Mesendoderm (in vitro differentiated cells): ENCODE data around the gene HABP2.

ENCODE experiments used
- DNase-seq: peaks from one replicate; pipeline ENCODE4 v3.0.0; 2013
- H2AK5ac ChIP-seq: 2 replicates; pipeline ENCODE4 v1.6.1; 2013; ENCODE audit warnings: low read length, inconsistent platforms
- H2BK120ac ChIP-seq: 2 replicates; pipeline ENCODE4 v1.6.1; 2013; ENCODE audit warnings: low read depth, mild to moderate bottlenecking, low read length, moderate library complexity, mixed read lengths
- H2BK15ac ChIP-seq: replicated peaks from 2 replicates; pipeline ENCODE4 v1.6.1; 2013; ENCODE audit warnings: low read depth, mild to moderate bottlenecking, moderate library complexity
- H2BK5ac ChIP-seq: 2 replicates; pipeline ENCODE4 v1.6.1; 2013; ENCODE audit warnings: low read length, inconsistent platforms
- H3K18ac ChIP-seq: 2 replicates; pipeline ENCODE4 v1.6.1; 2013; ENCODE audit warnings: mild to moderate bottlenecking, low read length, mixed read lengths
- H3K23ac ChIP-seq: one replicate; pipeline ENCODE4 v1.6.1; 2013; ENCODE audit warnings: low read length
- H3K27ac ChIP-seq: 2 replicates; pipeline ENCODE4 v1.5.1; 2013; ENCODE audit warnings: low read depth, mild to moderate bottlenecking, inconsistent platforms, low read length, moderate library complexity
- H3K27me3 ChIP-seq: 2 replicates; pipeline ENCODE4 v1.6.1; 2013; ENCODE audit warnings: low read length, control low read depth, mild to moderate bottlenecking, inconsistent platforms; ENCODE audit not compliant: insufficient read depth, poor library complexity
- H3K36me3 ChIP-seq: 2 replicates; pipeline ENCODE4 v1.6.1; 2013; ENCODE audit warnings: low read length, inconsistent platforms; ENCODE audit not compliant: control insufficient read depth, insufficient read depth
- H3K4ac ChIP-seq: one replicate; pipeline ENCODE4 v1.6.1; 2013; ENCODE audit warnings: low read depth, mild to moderate bottlenecking, low read length, moderate library complexity
- H3K4me1 ChIP-seq: 2 replicates; pipeline ENCODE4 v1.6.1; 2013; ENCODE audit warnings: low read depth, low read length, inconsistent platforms; ENCODE audit not compliant: control insufficient read depth
- H3K4me2 ChIP-seq: 2 replicates; pipeline ENCODE4 v1.6.1; 2013; ENCODE audit warnings: low read length
- H3K4me3 ChIP-seq: 2 replicates; pipeline ENCODE4 v1.5.1; 2013; ENCODE audit warnings: mild to moderate bottlenecking, low read length
- H3K56ac ChIP-seq: one replicate; pipeline ENCODE4 v1.6.1; 2013; ENCODE audit warnings: low read length
- H3K79me1 ChIP-seq: 2 replicates; pipeline ENCODE4 v1.6.1; 2013; ENCODE audit warnings: low read length, inconsistent platforms
- H3K79me2 ChIP-seq: 2 replicates; pipeline ENCODE4 v1.6.1; 2013; ENCODE audit warnings: mild to moderate bottlenecking, low read length; ENCODE audit not compliant: control insufficient read depth, insufficient read depth
- H3K9ac ChIP-seq: 2 replicates; pipeline ENCODE4 v1.6.1; 2013; ENCODE audit warnings: low read length, inconsistent platforms
- H4K5ac ChIP-seq: one replicate; pipeline ENCODE4 v1.6.1; 2013; ENCODE audit warnings: low read length
- H4K8ac ChIP-seq: one replicate; pipeline ENCODE4 v1.6.1; 2013; ENCODE audit warnings: low read depth, mild to moderate bottlenecking, control low read depth, low read length, moderate library complexity
- WGBS: extraction: QIAGEN DNeasy Blood & Tissue Kit; methylation state at CpG from one replicate; pipeline ENCODE4 v1.1.7; 2013; ENCODE audit warnings: low lambda C conversion rate, missing lambda C conversion rate; ENCODE audit not compliant: insufficient coverage; ENCODE audit errors: extremely low coverage; 5-methylcytosine and 5-hydroxymethylcytosine counted together

Gene HABP2

GRCh38 chr10:113566888-113567287 is 14.0 kb downstream of the HABP2 start:
- Histone ChIP-seq H3K27ac (no peak overlapping the region), H3K36me3 (no peaks in the 10 kb centered on the region), H3K18ac (no peak overlapping the region), H3K79me2 (no peaks in the 10 kb centered on the region), H4K5ac (no peak overlapping the region), H3K23ac (no peak overlapping the region), H3K79me1 (no peaks in the 10 kb centered on the region), H3K4me3 (no peak overlapping the region), H2BK5ac (no peak overlapping the region), H2BK120ac (no peak overlapping the region), H3K27me3 (no peaks in the 10 kb centered on the region), H3K9ac (no peak overlapping the region), H2BK15ac (no peak overlapping the region), H3K4me2 (no peak overlapping the region), H3K4ac (no peak overlapping the region), H4K8ac (no peak overlapping the region), H2AK5ac (no peak overlapping the region), H3K56ac (no peak overlapping the region), H3K4me1 (peaks cover 3% of the 10 kb centered on the region)
- DNase-seq, result no peak
- no CpG with 5 or more reads among the region's 6 CpGs for WGBS

- no peak overlapping the region for H3K4me3 ChIP-seq
- H3K23ac ChIP-seq, result no peak overlapping the region
- peaks cover 11% of the 10 kb centered on the region for H3K4me1 ChIP-seq
- H3K4ac ChIP-seq, result no peak overlapping the region
- no peaks in the 10 kb centered on the region for H3K79me1 ChIP-seq
- H3K9ac ChIP-seq, result no peak overlapping the region
- H3K27ac ChIP-seq, result no peak overlapping the region
- DNase-seq, result no peak
- H3K56ac ChIP-seq, result peak overlapping the region; percentile 19
- H4K5ac ChIP-seq, result no peak overlapping the region
- no peak overlapping the region for H3K4me2 ChIP-seq
- no peak overlapping the region for H2BK5ac ChIP-seq
- no peaks in the 10 kb centered on the region for H3K36me3 ChIP-seq
- no peak overlapping the region for H3K18ac ChIP-seq
- no peak overlapping the region for H2BK120ac ChIP-seq
- no peak overlapping the region for H2AK5ac ChIP-seq
- no peak overlapping the region for H2BK15ac ChIP-seq
- no peak overlapping the region for H4K8ac ChIP-seq
- H3K27me3 ChIP-seq, result no peaks in the 10 kb centered on the region
- H3K79me2 ChIP-seq, result no peaks in the 10 kb centered on the region
- WGBS, result no CpG with 5 or more reads among the region's 8 CpGs
Measured at GRCh38 chr10:113569576-113569975, 16.7 kb downstream of the HABP2 start.

- Histone ChIP-seq H3K4me3 (no peak overlapping the region), H3K36me3 (no peaks in the 10 kb centered on the region), H3K4me1 (peaks cover 11% of the 10 kb centered on the region), H3K56ac (no peak overlapping the region), H2BK120ac (no peak overlapping the region), H3K27me3 (no peaks in the 10 kb centered on the region), H3K27ac (peak overlapping the region; percentile 17), H3K79me1 (no peaks in the 10 kb centered on the region), H4K5ac (no peak overlapping the region), H3K23ac (no peak overlapping the region), H3K9ac (no peak overlapping the region), H4K8ac (no peak overlapping the region), H2BK15ac (no peak overlapping the region), H3K18ac (no peak overlapping the region), H2AK5ac (no peak overlapping the region), H3K4ac (no peak overlapping the region), H3K4me2 (peak overlapping the region; percentile 3), H2BK5ac (no peak overlapping the region), H3K79me2 (no peaks in the 10 kb centered on the region)
- WGBS, result no CpG with 5 or more reads among the region's 11 CpGs
- DNase-seq, result peak; percentile 90
Measured at GRCh38 chr10:113572520-113573290, 19.9 kb downstream of the HABP2 start.

GRCh38 chr10:113573368-113573767 is 20.5 kb downstream of the HABP2 start:
- Histone ChIP-seq H3K79me1 (no peaks in the 10 kb centered on the region), H3K9ac (no peak overlapping the region), H4K8ac (no peak overlapping the region), H3K4ac (no peak overlapping the region), H2AK5ac (no peak overlapping the region), H3K4me2 (no peak overlapping the region), H3K4me3 (no peak overlapping the region), H3K56ac (no peak overlapping the region), H3K27me3 (no peaks in the 10 kb centered on the region), H3K23ac (no peak overlapping the region), H2BK15ac (no peak overlapping the region), H3K79me2 (no peaks in the 10 kb centered on the region), H3K18ac (no peak overlapping the region), H3K27ac (no peak overlapping the region), H3K4me1 (peaks cover 11% of the 10 kb centered on the region), H4K5ac (no peak overlapping the region), H2BK120ac (no peak overlapping the region), H3K36me3 (no peaks in the 10 kb centered on the region), H2BK5ac (no peak overlapping the region)
- no CpG with 5 or more reads among the region's 1 CpG for WGBS
- DNase-seq, result no peak

GRCh38 chr10:113576852-113577251 is 24.0 kb downstream of the HABP2 start:
- Histone ChIP-seq H2AK5ac (no peak overlapping the region), H3K27me3 (no peaks in the 10 kb centered on the region), H3K18ac (no peak overlapping the region), H3K56ac (no peak overlapping the region), H2BK15ac (no peak overlapping the region), H3K79me1 (no peaks in the 10 kb centered on the region), H3K4ac (no peak overlapping the region), H3K36me3 (no peaks in the 10 kb centered on the region), H3K27ac (no peak overlapping the region), H3K4me1 (peaks cover 9% of the 10 kb centered on the region), H3K79me2 (no peaks in the 10 kb centered on the region), H3K4me2 (no peak overlapping the region), H4K8ac (no peak overlapping the region), H3K23ac (no peak overlapping the region), H3K9ac (no peak overlapping the region), H2BK5ac (no peak overlapping the region), H2BK120ac (no peak overlapping the region), H4K5ac (no peak overlapping the region), H3K4me3 (no peak overlapping the region)
- WGBS, result no CpG with 5 or more reads among the region's 4 CpGs
- peak; percentile 41 for DNase-seq

GRCh38 chr10:113578773-113579172 is 25.9 kb downstream of the HABP2 start:
- Histone ChIP-seq H2BK15ac (no peak overlapping the region), H2BK120ac (no peak overlapping the region), H4K8ac (no peak overlapping the region), H3K4me1 (no peaks in the 10 kb centered on the region), H4K5ac (no peak overlapping the region), H3K27ac (no peak overlapping the region), H3K79me2 (no peaks in the 10 kb centered on the region), H3K18ac (no peak overlapping the region), H3K4me2 (no peak overlapping the region), H3K27me3 (no peaks in the 10 kb centered on the region), H2AK5ac (no peak overlapping the region), H3K56ac (no peak overlapping the region), H2BK5ac (no peak overlapping the region), H3K4ac (no peak overlapping the region), H3K4me3 (no peak overlapping the region), H3K79me1 (no peaks in the 10 kb centered on the region), H3K9ac (no peak overlapping the region), H3K23ac (no peak overlapping the region), H3K36me3 (no peaks in the 10 kb centered on the region)
- no CpG with 5 or more reads among the region's 1 CpG for WGBS
- no peak for DNase-seq
